HEK293 (cell line): ENCODE data around the gene NAV2.

ENCODE experiments used
- CTCF ChIA-PET: fragments of 350-600 bp; formaldehyde crosslinking; extraction: SDS; loops from one replicate; lab custom pipeline; 2021; ENCODE audit warnings: antibody characterized with exemption; lab: Yijun Ruan, JAX
- POLR2A ChIA-PET: fragments of 300-600 bp; formaldehyde crosslinking; extraction: SDS; loops from one replicate; lab custom pipeline; 2020; ENCODE audit warnings: antibody characterized with exemption, inconsistent platforms; lab: Yijun Ruan, JAX
- H3K27ac ChIP-seq: fragments of 200-500 bp; sonication (Bioruptor generic); 2 replicates; pipeline ENCODE4 v1.5.1; 2014; ENCODE audit warnings: low read depth, low read length, control low read depth, inconsistent platforms; ENCODE audit errors: extremely low read depth
- H3K36me3 ChIP-seq, 2 experiments: fragments of 200-500 bp in 1 of 2; sonication (Bioruptor generic) in 1 of 2; 1 replicate in 1 of 2; 2 replicates in 1 of 2; pipeline ENCODE4 v1.5.1; 2014 to 2017; ENCODE audit warnings: inconsistent platforms in 2 of 2, low read length in 2 of 2; ENCODE audit not compliant: control insufficient read depth in 2 of 2, insufficient read depth in 1 of 2
- H3K4me1 ChIP-seq: fragments of 200-500 bp; sonication (Bioruptor generic); 2 replicates; pipeline ENCODE4 v1.5.1; 2014; ENCODE audit warnings: mild to moderate bottlenecking, low read length, inconsistent platforms; ENCODE audit not compliant: control insufficient read depth, insufficient read depth
- H3K4me3 ChIP-seq: 2 replicates; pipeline ENCODE4 v1.5.1; 2011; ENCODE audit warnings: low read depth, mild to moderate bottlenecking, control low read depth, low read length, moderate library complexity
- H3K9me3 ChIP-seq: fragments of 200-500 bp; sonication (Bioruptor generic); 2 replicates; pipeline ENCODE4 v1.5.1; 2014; ENCODE audit warnings: low read depth, low read length, inconsistent platforms; ENCODE audit not compliant: control insufficient read depth, insufficient read depth
- BCL11B ChIP-seq: fragments of 450-650 bp; formaldehyde crosslinking; IDR thresholded peaks from 2 replicates; pipeline ENCODE4 v1.5.1; 2016; ENCODE audit warnings: low read depth, missing biosample characterization, missing genetic modification characterization
- BCL6B ChIP-seq: fragments of 450-650 bp; formaldehyde crosslinking; IDR thresholded peaks from 2 replicates; pipeline ENCODE4 v1.5.1; 2017; ENCODE audit warnings: missing biosample characterization, missing genetic modification characterization
- EGR2 ChIP-seq: fragments of 450-650 bp; formaldehyde crosslinking; IDR thresholded peaks from 2 replicates; pipeline ENCODE4 v1.5.1; 2016; ENCODE audit warnings: low read depth, missing biosample characterization, missing genetic modification characterization
- HOXA7 ChIP-seq: sonication (generic); formaldehyde crosslinking; IDR thresholded peaks from 2 replicates; pipeline ENCODE4 v1.8.1; 2022; ENCODE audit warnings: missing genetic modification reagents, borderline replicate concordance
- HOXC10 ChIP-seq: sonication (generic); formaldehyde crosslinking; IDR thresholded peaks from 2 replicates; pipeline ENCODE4 v1.8.1; 2023; ENCODE audit warnings: mild to moderate bottlenecking, missing genetic modification reagents
- MZF1 ChIP-seq: fragments of 450-650 bp; formaldehyde crosslinking; IDR thresholded peaks from 2 replicates; pipeline ENCODE4 v1.5.1; 2017; ENCODE audit warnings: missing biosample characterization, missing genetic modification characterization, borderline replicate concordance
- PRDM10 ChIP-seq: fragments of 450-650 bp; formaldehyde crosslinking; IDR thresholded peaks from 2 replicates; pipeline ENCODE4 v1.5.1; 2016; ENCODE audit warnings: missing biosample characterization, missing genetic modification characterization
- REST ChIP-seq: fragments of 450-650 bp; formaldehyde crosslinking; IDR thresholded peaks from 2 replicates; pipeline ENCODE4 v1.5.1; 2016; ENCODE audit warnings: missing biosample characterization, missing genetic modification characterization
- TRIM28 ChIP-seq: IDR thresholded peaks from 2 replicates; pipeline ENCODE4 v1.6.1; 2011; ENCODE audit warnings: low read length, control low read depth, borderline replicate concordance
- ZBTB8A ChIP-seq: fragments of 450-650 bp; formaldehyde crosslinking; IDR thresholded peaks from 2 replicates; pipeline ENCODE4 v1.5.1; 2016; ENCODE audit warnings: missing biosample characterization, missing genetic modification characterization
- ZNF223 ChIP-seq: fragments of 450-650 bp; formaldehyde crosslinking; IDR thresholded peaks from 2 replicates; pipeline ENCODE4 v1.5.1; 2016; ENCODE audit warnings: missing biosample characterization, missing genetic modification characterization
- ZNF24 ChIP-seq: fragments of 450-650 bp; formaldehyde crosslinking; IDR thresholded peaks from 2 replicates; pipeline ENCODE4 v1.5.1; 2016; ENCODE audit warnings: missing biosample characterization, missing genetic modification characterization
- ZNF324 ChIP-seq: fragments of 450-650 bp; formaldehyde crosslinking; IDR thresholded peaks from 2 replicates; pipeline ENCODE4 v1.5.1; 2016; ENCODE audit warnings: missing biosample characterization, missing genetic modification characterization
- ZNF350 ChIP-seq: fragments of 450-650 bp; formaldehyde crosslinking; IDR thresholded peaks from 2 replicates; pipeline ENCODE4 v1.5.0; 2017; ENCODE audit warnings: missing biosample characterization, mild to moderate bottlenecking, missing genetic modification characterization
- ZNF416 ChIP-seq: fragments of 450-650 bp; formaldehyde crosslinking; IDR thresholded peaks from 2 replicates; pipeline ENCODE4 v1.5.1; 2016; ENCODE audit warnings: missing biosample characterization, missing genetic modification characterization
- ZNF426 ChIP-seq: fragments of 450-650 bp; formaldehyde crosslinking; IDR thresholded peaks from 2 replicates; pipeline ENCODE4 v1.5.1; 2017; ENCODE audit warnings: missing biosample characterization, missing genetic modification characterization, mild to moderate bottlenecking, inconsistent platforms, moderate library complexity
- ZNF48 ChIP-seq: fragments of 450-650 bp; formaldehyde crosslinking; IDR thresholded peaks from 2 replicates; pipeline ENCODE4 v1.5.1; 2016; ENCODE audit warnings: missing biosample characterization, missing genetic modification characterization
- ZNF555 ChIP-seq: fragments of 450-650 bp; formaldehyde crosslinking; conservative IDR thresholded peaks from 2 replicates; pipeline ENCODE4 v1.5.1; 2017; ENCODE audit warnings: missing biosample characterization, mild to moderate bottlenecking, missing genetic modification characterization, inconsistent platforms
- ZNF585B ChIP-seq: fragments of 450-650 bp; formaldehyde crosslinking; IDR thresholded peaks from 2 replicates; pipeline ENCODE4 v1.5.1; 2016; ENCODE audit warnings: missing biosample characterization, missing genetic modification characterization
- ZNF624 ChIP-seq: fragments of 450-650 bp; formaldehyde crosslinking; IDR thresholded peaks from 2 replicates; pipeline ENCODE4 v1.5.1; 2017; ENCODE audit warnings: missing biosample characterization, missing genetic modification characterization
- ZNF626 ChIP-seq: fragments of 450-650 bp; sonication (Bioruptor Pico); formaldehyde crosslinking; IDR thresholded peaks from 2 replicates; pipeline ENCODE4 v1.5.1; 2018; ENCODE audit warnings: missing biosample characterization, missing genetic modification characterization, inconsistent platforms
- ZNF677 ChIP-seq: fragments of 450-650 bp; IDR thresholded peaks from 2 replicates; pipeline ENCODE4 v1.5.0; 2018; ENCODE audit warnings: missing biosample characterization, mild to moderate bottlenecking, missing genetic modification characterization, moderate library complexity
- TF ChIP-seq, protein P1 (sequence below): fragments of 450-650 bp; formaldehyde crosslinking; IDR thresholded peaks from 2 replicates; pipeline ENCODE4 v1.5.1; 2017; ENCODE audit warnings: missing biosample characterization, missing genetic modification characterization

NAV2 gene

GRCh38 chr11:20049231-20049630, 336.6 kb downstream of the NAV2 start:
- Histone ChIP-seq H3K4me1 (no peaks in the 10 kb centered on the region), H3K9me3 (no peaks in the 10 kb centered on the region), H3K4me3 (no peak overlapping the region), H3K36me3 (peaks cover 0 to 33% of the 10 kb centered on the region in 2 experiments; a peak in 1 of 3 replicates), H3K27ac (no peak overlapping the region)
- CTCF ChIA-PET = interaction anchor here (0.6 to 1.8 kb wide), 3 partner anchors 27 to 1589 kb away, joined by 3 read pairs; no protein-coding TSS in a partner anchor
- POLR2A ChIA-PET = no interaction called here
- TF ChIP-seq ZNF416 (no peak), ZNF48 (tag by site-specific recombination) (no peak), ZNF555 (tag by site-specific recombination) (no peak), MZF1 (tag by site-specific recombination) (no peak), ZNF626 (tag by site-specific recombination) (no peak), HOXC10 (CRISPR knock-in tag) (no peak), ZNF677 (tag by site-specific recombination) (no peak), REST (no peak), ZNF426 (no peak), BCL11B (no peak), ZNF24 (tag by site-specific recombination) (no peak)

DNA sequence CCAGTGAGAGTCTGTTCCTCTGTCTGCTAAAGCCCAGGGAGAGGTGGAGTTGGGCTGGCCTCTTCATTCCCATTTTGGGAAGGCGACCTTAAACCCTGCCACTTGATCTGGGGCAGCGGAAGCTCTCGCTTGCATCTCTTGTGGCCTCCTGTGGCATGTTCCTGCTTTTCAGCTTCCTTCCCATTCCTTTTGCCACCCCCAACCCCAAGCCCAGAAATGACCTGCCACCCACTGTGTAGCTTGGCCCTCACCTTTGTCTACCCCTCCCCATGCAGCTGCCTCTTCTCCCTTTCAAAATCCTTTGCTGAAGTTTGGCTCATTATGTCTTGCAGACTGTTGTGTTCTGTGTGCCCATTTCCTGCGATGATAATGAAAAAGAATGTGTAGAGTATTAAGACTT, 337.4 kb downstream of the NAV2 start:
- no peak overlapping the region for H3K4me3 ChIP-seq
- no peak overlapping the region for H3K27ac ChIP-seq
- H3K4me1 ChIP-seq = no peaks in the 10 kb centered on the region
- POLR2A ChIA-PET = interaction anchor here (1.2 kb wide), 1 partner anchor 19 kb away, joined by 3 read pairs; no protein-coding TSS in a partner anchor
- peaks cover 0 to 32% of the 10 kb centered on the region in 2 experiments; a peak in 1 of 3 replicates for H3K36me3 ChIP-seq
- no peaks in the 10 kb centered on the region for H3K9me3 ChIP-seq
- CTCF ChIA-PET = interaction anchor here (1.8 kb wide), 1 partner anchor 26 kb away, joined by 3 read pairs; no protein-coding TSS in a partner anchor
- TF ChIP-seq ZNF324 (tag by site-specific recombination) = no peak
- no peak for TF ChIP-seq BCL6B (tag by site-specific recombination)
- TF ChIP-seq EGR2 (tag by site-specific recombination) = no peak
- no peak for TF ChIP-seq PRDM10 (tag by site-specific recombination)
- TF ChIP-seq ZNF624 (tag by site-specific recombination) = no peak
- no peak for TF ChIP-seq HOXA7 (CRISPR knock-in tag)
- TF ChIP-seq ZNF350 (tag by site-specific recombination) = no peak
- no peak for TF ChIP-seq ZNF223 (tag by site-specific recombination)
- no peak for TF ChIP-seq TRIM28
- TF ChIP-seq ZBTB8A (tag by site-specific recombination) = no peak
- TF ChIP-seq, protein P1, sequence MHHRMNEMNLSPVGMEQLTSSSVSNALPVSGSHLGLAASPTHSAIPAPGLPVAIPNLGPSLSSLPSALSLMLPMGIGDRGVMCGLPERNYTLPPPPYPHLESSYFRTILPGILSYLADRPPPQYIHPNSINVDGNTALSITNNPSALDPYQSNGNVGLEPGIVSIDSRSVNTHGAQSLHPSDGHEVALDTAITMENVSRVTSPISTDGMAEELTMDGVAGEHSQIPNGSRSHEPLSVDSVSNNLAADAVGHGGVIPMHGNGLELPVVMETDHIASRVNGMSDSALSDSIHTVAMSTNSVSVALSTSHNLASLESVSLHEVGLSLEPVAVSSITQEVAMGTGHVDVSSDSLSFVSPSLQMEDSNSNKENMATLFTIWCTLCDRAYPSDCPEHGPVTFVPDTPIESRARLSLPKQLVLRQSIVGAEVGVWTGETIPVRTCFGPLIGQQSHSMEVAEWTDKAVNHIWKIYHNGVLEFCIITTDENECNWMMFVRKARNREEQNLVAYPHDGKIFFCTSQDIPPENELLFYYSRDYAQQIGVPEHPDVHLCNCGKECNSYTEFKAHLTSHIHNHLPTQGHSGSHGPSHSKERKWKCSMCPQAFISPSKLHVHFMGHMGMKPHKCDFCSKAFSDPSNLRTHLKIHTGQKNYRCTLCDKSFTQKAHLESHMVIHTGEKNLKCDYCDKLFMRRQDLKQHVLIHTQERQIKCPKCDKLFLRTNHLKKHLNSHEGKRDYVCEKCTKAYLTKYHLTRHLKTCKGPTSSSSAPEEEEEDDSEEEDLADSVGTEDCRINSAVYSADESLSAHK (tag by site-specific recombination) = no peak
- TF ChIP-seq ZNF585B = no peak
